ENCODE results near the gene REEP5.

DNA sequence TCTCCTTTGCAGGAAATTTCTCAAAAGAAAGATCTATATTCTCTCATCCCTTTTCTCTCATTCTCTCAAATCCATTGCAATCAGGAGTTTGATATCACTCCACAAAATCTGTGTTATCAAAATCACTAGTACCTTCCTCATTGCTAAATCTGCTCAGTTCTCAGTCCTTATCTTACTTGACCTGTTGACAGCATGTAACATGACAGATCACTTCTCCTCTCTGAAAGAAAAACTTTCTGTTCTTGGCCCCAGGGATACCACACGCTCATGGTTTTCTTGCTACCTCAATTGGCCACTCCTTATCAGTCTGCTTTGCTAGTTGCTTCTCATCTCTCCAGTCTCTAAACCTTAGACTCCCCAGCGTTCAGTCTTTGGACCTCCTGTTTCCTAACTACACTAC, 38.8 kb downstream of the REEP5 start:
- TF ChIP-seq CTCF (IDR thresholded peaks at IDR 0.05; ENCODE audit: low read depth, low read length, missing input control) (no peak), RAD21 (IDR thresholded peaks at IDR 0.05) (no peak), RXRA (IDR thresholded peaks at IDR 0.05) (no peak), NR2F2 (IDR thresholded peaks at IDR 0.05) (no peak), FOXA1 (IDR thresholded peaks at IDR 0.05) (no peak), YY1 (IDR thresholded peaks at IDR 0.05) (no peak)
- TF ChIP-seq, protein P1, sequence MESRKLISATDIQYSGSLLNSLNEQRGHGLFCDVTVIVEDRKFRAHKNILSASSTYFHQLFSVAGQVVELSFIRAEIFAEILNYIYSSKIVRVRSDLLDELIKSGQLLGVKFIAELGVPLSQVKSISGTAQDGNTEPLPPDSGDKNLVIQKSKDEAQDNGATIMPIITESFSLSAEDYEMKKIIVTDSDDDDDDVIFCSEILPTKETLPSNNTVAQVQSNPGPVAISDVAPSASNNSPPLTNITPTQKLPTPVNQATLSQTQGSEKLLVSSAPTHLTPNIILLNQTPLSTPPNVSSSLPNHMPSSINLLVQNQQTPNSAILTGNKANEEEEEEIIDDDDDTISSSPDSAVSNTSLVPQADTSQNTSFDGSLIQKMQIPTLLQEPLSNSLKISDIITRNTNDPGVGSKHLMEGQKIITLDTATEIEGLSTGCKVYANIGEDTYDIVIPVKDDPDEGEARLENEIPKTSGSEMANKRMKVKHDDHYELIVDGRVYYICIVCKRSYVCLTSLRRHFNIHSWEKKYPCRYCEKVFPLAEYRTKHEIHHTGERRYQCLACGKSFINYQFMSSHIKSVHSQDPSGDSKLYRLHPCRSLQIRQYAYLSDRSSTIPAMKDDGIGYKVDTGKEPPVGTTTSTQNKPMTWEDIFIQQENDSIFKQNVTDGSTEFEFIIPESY (IDR thresholded peaks at IDR 0.05): no peak
